Activated CD8-positive, alpha-beta T cell treated with anti-CD3 and anti-CD28 coated beads, Interleukin-2, amount 10 ng/mL, durations not matched to agents 7 days and 5 days (primary cell): ENCODE results near the gene LRP8. TPM values are rescaled to one million over a fixed set of nuclear protein-coding genes. Genes with fewer than 3 reads are reported as not detected.

Experiments used
- ATAC-seq: fragments of 150-1000 bp; cut with Tn5 transposase; one replicate; pipeline ENCODE4 v1.10.0; 2021; ENCODE audit warnings: moderate library complexity
- CTCF ChIA-PET: fragments of 350-600 bp; sonication (Branson Sonifier 250); formaldehyde crosslinking; loops from one replicate; lab custom pipeline; 2021; ENCODE audit warnings: antibody characterized with exemption; lab: Charles Lee
- POLR2A ChIA-PET: fragments of 350-600 bp; sonication (Branson Sonifier 250); formaldehyde crosslinking; loops from one replicate; lab custom pipeline; 2021; ENCODE audit warnings: antibody characterized with exemption; lab: Charles Lee
- DNase-seq: peaks from one replicate; pipeline ENCODE4 v3.0.0-alpha.2; 2020
- H3K27ac Mint-ChIP-seq: one replicate; pipeline ENCODE4 v1.8.0; 2021; ENCODE audit warnings: mild to moderate bottlenecking, mixed read lengths
- H3K27me3 Mint-ChIP-seq: one replicate; pipeline ENCODE4 v1.8.0; 2021; ENCODE audit warnings: low read depth, mixed read lengths
- H3K36me3 Mint-ChIP-seq: one replicate; pipeline ENCODE4 v1.8.0; 2021; ENCODE audit warnings: low read depth, mixed read lengths
- H3K4me1 Mint-ChIP-seq: one replicate; pipeline ENCODE4 v1.8.0; 2021; ENCODE audit warnings: low read depth, mixed read lengths
- H3K4me3 Mint-ChIP-seq: one replicate; pipeline ENCODE4 v1.8.0; 2021; ENCODE audit warnings: mild to moderate bottlenecking, mixed read lengths
- H3K9me3 Mint-ChIP-seq: one replicate; pipeline ENCODE4 v1.8.0; 2022; ENCODE audit warnings: mixed read lengths; ENCODE audit not compliant: insufficient read depth
- total RNA-seq, 2 experiments: library from RNA; stranded (reverse); gene quantifications; one replicate each; pipeline ENCODE4 v1.2.3, GENCODE V29; 2021

LRP8 gene
- total RNA-seq, 2 experiments from 2014 or later: 62.7 to 71.8 TPM

GRCh38 chr1:53265581-53265980 lies 62.3 kb downstream of the LRP8 start:
- H3K36me3 Mint-ChIP-seq: peaks cover 58% of the 10 kb centered on the region

GRCh38 chr1:53264048-53264447 lies 63.8 kb downstream of the LRP8 start:
- Mint-ChIP-seq H3K4me3 (no peak overlapping the region), H3K36me3 (peaks cover 68% of the 10 kb centered on the region), H3K27me3 (no peaks in the 10 kb centered on the region), H3K4me1 (no peaks in the 10 kb centered on the region), H3K9me3 (no peaks in the 10 kb centered on the region), H3K27ac (no peak overlapping the region)
- ATAC-seq: no peak
- no peak for DNase-seq
- POLR2A ChIA-PET: no interaction called here
- CTCF ChIA-PET: interaction anchor here (1.5 kb wide), 1 partner anchor 129 kb away, joined by 4 read pairs; no protein-coding TSS in a partner anchor

More at GRCh38 chr1:53265581-53265980, 62.3 kb downstream of the LRP8 start:
- ATAC-seq: no peak
- ChIA-PET POLR2A (no interaction called here), CTCF (interaction anchor here (1.0 to 1.1 kb wide), 3 partner anchors 13 to 127 kb away, joined by 3 read pairs; no protein-coding TSS in a partner anchor)
- Mint-ChIP-seq H3K9me3 (no peaks in the 10 kb centered on the region), H3K4me1 (no peaks in the 10 kb centered on the region), H3K27ac (no peak overlapping the region), H3K27me3 (no peaks in the 10 kb centered on the region), H3K4me3 (no peak overlapping the region)
- no peak for DNase-seq

GRCh38 chr1:53262000-53262399 lies 65.9 kb downstream of the LRP8 start:
- Mint-ChIP-seq H3K27me3 (no peaks in the 10 kb centered on the region), H3K27ac (no peak overlapping the region), H3K4me3 (no peak overlapping the region), H3K36me3 (peaks cover 72% of the 10 kb centered on the region), H3K9me3 (no peaks in the 10 kb centered on the region), H3K4me1 (no peaks in the 10 kb centered on the region)
- ATAC-seq (no peak), DNase-seq (no peak)
- CTCF ChIA-PET: no interaction called here
- POLR2A ChIA-PET: no interaction called here

GRCh38 chr1:53260631-53261247 lies 67.1 kb downstream of the LRP8 start:
- Mint-ChIP-seq H3K27me3 (no peaks in the 10 kb centered on the region), H3K9me3 (no peaks in the 10 kb centered on the region), H3K27ac (peak overlapping the region; percentile 35), H3K36me3 (peaks cover 73% of the 10 kb centered on the region), H3K4me1 (no peaks in the 10 kb centered on the region), H3K4me3 (no peak overlapping the region)
- ATAC-seq (no peak), DNase-seq (no peak)
- CTCF ChIA-PET: no interaction called here
- POLR2A ChIA-PET: no interaction called here

GRCh38 chr1:53259932-53260331 lies 67.9 kb downstream of the LRP8 start:
- CTCF ChIA-PET: interaction anchor here (1.0 kb wide), 1 partner anchor 19 kb away, joined by 3 read pairs; no protein-coding TSS in a partner anchor
- Mint-ChIP-seq H3K4me3 (no peak overlapping the region), H3K27ac (no peak overlapping the region), H3K4me1 (no peaks in the 10 kb centered on the region), H3K27me3 (no peaks in the 10 kb centered on the region), H3K9me3 (no peaks in the 10 kb centered on the region), H3K36me3 (peaks cover 68% of the 10 kb centered on the region)
- ATAC-seq: no peak
- DNase-seq: no peak
- POLR2A ChIA-PET: no interaction called here

GRCh38 chr1:53258216-53258615 lies 69.7 kb downstream of the LRP8 start:
- Mint-ChIP-seq H3K27ac (no peak overlapping the region), H3K27me3 (no peaks in the 10 kb centered on the region), H3K9me3 (no peaks in the 10 kb centered on the region), H3K36me3 (peaks cover 67% of the 10 kb centered on the region), H3K4me3 (no peak overlapping the region), H3K4me1 (no peaks in the 10 kb centered on the region)
- ATAC-seq (no peak), DNase-seq (no peak)
- ChIA-PET CTCF (interaction anchor here (1.1 kb wide), 1 partner anchor 14 kb away, joined by 3 read pairs; no protein-coding TSS in a partner anchor), POLR2A (no interaction called here)

- DNase-seq: no peak
- ChIA-PET POLR2A (interaction anchor here (0.6 kb wide), 1 partner anchor 45 kb away, joined by 3 read pairs; no protein-coding TSS in a partner anchor), CTCF (no interaction called here)
- Mint-ChIP-seq H3K4me3 (no peak overlapping the region), H3K27me3 (no peaks in the 10 kb centered on the region), H3K36me3 (peaks cover 66% of the 10 kb centered on the region), H3K27ac (no peak overlapping the region), H3K9me3 (no peaks in the 10 kb centered on the region), H3K4me1 (no peaks in the 10 kb centered on the region)
- ATAC-seq: no peak
These were observed 70.3 kb downstream of the LRP8 start for GRCh38 chr1:53257454-53258081.

GRCh38 chr1:53256511-53257453 lies 71.1 kb downstream of the LRP8 start:
- ChIA-PET CTCF (interaction anchor here (0.8 kb wide), 1 partner anchor 24 kb away, joined by 3 read pairs; no protein-coding TSS in a partner anchor), POLR2A (interaction anchor here (0.6 kb wide), 1 partner anchor 46 kb away, joined by 3 read pairs; no protein-coding TSS in a partner anchor)

GRCh38 chr1:53255031-53255430 lies 72.8 kb downstream of the LRP8 start:
- DNase-seq (no peak), ATAC-seq (no peak)
- H3K36me3 Mint-ChIP-seq: peaks cover 65% of the 10 kb centered on the region
- H3K4me1 Mint-ChIP-seq: no peaks in the 10 kb centered on the region
- no peaks in the 10 kb centered on the region for H3K27me3 Mint-ChIP-seq
- ChIA-PET CTCF (no interaction called here), POLR2A (no interaction called here)
- no peak overlapping the region for H3K4me3 Mint-ChIP-seq
- no peaks in the 10 kb centered on the region for H3K9me3 Mint-ChIP-seq
- H3K27ac Mint-ChIP-seq: no peak overlapping the region

More at GRCh38 chr1:53256511-53257453, 71.1 kb downstream of the LRP8 start:
- H3K27ac Mint-ChIP-seq: no peak overlapping the region
- H3K4me3 Mint-ChIP-seq: no peak overlapping the region
- no peaks in the 10 kb centered on the region for H3K27me3 Mint-ChIP-seq
- H3K36me3 Mint-ChIP-seq: peaks cover 68% of the 10 kb centered on the region
- ATAC-seq (no peak), DNase-seq (no peak)
- no peaks in the 10 kb centered on the region for H3K4me1 Mint-ChIP-seq
- H3K9me3 Mint-ChIP-seq: no peaks in the 10 kb centered on the region

GRCh38 chr1:53254011-53254640 lies 73.7 kb downstream of the LRP8 start:
- no peaks in the 10 kb centered on the region for H3K4me1 Mint-ChIP-seq
- no peaks in the 10 kb centered on the region for H3K27me3 Mint-ChIP-seq
- no peak for ATAC-seq
- no peak overlapping the region for H3K27ac Mint-ChIP-seq
- H3K4me3 Mint-ChIP-seq: no peak overlapping the region
- ChIA-PET CTCF (no interaction called here), POLR2A (interaction anchor here (0.6 kb wide), 1 partner anchor 21 kb away, joined by 3 read pairs; no protein-coding TSS in a partner anchor)
- H3K36me3 Mint-ChIP-seq: peaks cover 66% of the 10 kb centered on the region
- H3K9me3 Mint-ChIP-seq: no peaks in the 10 kb centered on the region
- no peak for DNase-seq

- no peak for DNase-seq
- no peaks in the 10 kb centered on the region for H3K27me3 Mint-ChIP-seq
- no peak for ATAC-seq
- H3K36me3 Mint-ChIP-seq: peaks cover 66% of the 10 kb centered on the region
- ChIA-PET CTCF (no interaction called here), POLR2A (no interaction called here)
- no peak overlapping the region for H3K27ac Mint-ChIP-seq
- H3K4me3 Mint-ChIP-seq: no peak overlapping the region
- no peaks in the 10 kb centered on the region for H3K9me3 Mint-ChIP-seq
- H3K4me1 Mint-ChIP-seq: no peaks in the 10 kb centered on the region
These were observed 77.5 kb downstream of the LRP8 start for GRCh38 chr1:53250325-53250724.
